A549 (cell line): ENCODE measurements around the gene KCNQ1.

Source experiments
- BCL3 ChIP-seq: fragments of >200 bp; sonication (Bioruptor Twin); formaldehyde crosslinking; IDR thresholded peaks from 3 replicates; pipeline ENCODE4 v1.6.1; 2016
- CTCF ChIP-seq: fragments of >200 bp; sonication (Bioruptor Twin); formaldehyde crosslinking; IDR thresholded peaks from 3 replicates; pipeline ENCODE4 v1.5.1; 2016
- KDM1A ChIP-seq: fragments of 200-600 bp; sonication (generic); IDR thresholded peaks from 2 replicates; pipeline ENCODE4 v1.6.1; 2016; ENCODE audit warnings: low read depth, mild to moderate bottlenecking
- MYC ChIP-seq: IDR thresholded peaks from 2 replicates; pipeline ENCODE4 v1.6.1; 2012; ENCODE audit warnings: mild to moderate bottlenecking, inconsistent platforms, low read length, improper control_type of control experiment, borderline replicate concordance
- POLR2A ChIP-seq: IDR thresholded peaks from 2 replicates; pipeline ENCODE4 v1.6.1; 2012; ENCODE audit warnings: mild to moderate bottlenecking, low read length
- USF2 ChIP-seq: fragments of 450-650 bp; IDR thresholded peaks from 2 replicates; pipeline ENCODE4 v1.6.1; 2014; ENCODE audit warnings: antibody characterized with exemption
- ZC3H11A ChIP-seq: fragments of 450-650 bp; IDR thresholded peaks from 2 replicates; pipeline ENCODE4 v1.6.1; 2014; ENCODE audit warnings: antibody characterized with exemption, mild to moderate bottlenecking

GRCh38 chr11:2443406-2443805 lies 1.4 kb upstream of the KCNQ1 start:
- TF ChIP-seq POLR2A (no peak), CTCF (no peak), KDM1A (no peak), BCL3 (no peak), MYC (no peak), USF2 (no peak), ZC3H11A (no peak)
